ENCODE measurements around the gene MEGF6.
A peak's percentile ranks its signal among the peaks of the same experiment; 100 is the strongest.
"Not testable (repeated sequence)": the region's sequence is repeated elsewhere in the genome, so short reads cannot be mapped to it uniquely, and the experiment has no call there.

MEGF6 gene

DNA sequence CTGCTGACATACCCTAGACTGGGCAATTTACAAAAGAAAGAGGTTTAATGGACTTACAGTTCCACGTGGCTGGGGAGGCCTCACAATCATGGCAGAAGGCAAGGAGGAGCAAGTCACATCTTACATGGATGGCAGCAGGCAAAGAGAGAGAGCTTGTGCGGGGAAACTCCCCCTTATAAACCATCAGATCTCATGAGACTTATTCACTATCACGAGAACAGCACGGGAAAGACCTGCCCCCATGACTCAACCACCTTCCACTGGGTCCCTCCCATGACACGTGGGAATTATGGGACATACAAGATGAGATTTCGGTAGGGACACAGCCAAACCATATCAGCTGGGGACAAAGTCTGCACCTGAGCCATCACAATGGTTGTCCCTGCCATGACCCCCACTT is 35.8 kb downstream of the MEGF6 start:
- not testable (repeated sequence) for DNase-seq (ENCODE audit: low read depth)

DNA sequence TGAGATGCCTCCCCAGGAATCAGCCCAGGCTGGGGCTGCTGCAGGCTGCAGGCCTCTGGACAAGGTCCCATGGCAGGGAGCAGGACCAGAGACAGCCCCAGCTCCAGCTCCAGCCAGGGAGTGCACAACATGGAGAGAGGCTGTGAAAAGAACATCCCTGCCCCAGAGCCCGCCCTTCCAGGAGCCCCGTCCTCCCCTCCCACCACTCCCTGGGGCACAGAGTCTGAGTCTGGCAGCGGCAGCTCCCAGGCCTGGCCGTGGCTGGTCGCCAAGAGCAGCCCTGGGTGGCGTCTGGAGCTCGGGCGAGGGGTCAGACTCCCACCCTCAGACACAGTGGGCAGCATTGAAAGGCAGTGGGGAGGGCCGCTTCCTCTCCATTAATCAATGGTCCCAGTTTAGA is 37.8 kb downstream of the MEGF6 start:
- no peak for DNase-seq (ENCODE audit: low read depth)

DNA sequence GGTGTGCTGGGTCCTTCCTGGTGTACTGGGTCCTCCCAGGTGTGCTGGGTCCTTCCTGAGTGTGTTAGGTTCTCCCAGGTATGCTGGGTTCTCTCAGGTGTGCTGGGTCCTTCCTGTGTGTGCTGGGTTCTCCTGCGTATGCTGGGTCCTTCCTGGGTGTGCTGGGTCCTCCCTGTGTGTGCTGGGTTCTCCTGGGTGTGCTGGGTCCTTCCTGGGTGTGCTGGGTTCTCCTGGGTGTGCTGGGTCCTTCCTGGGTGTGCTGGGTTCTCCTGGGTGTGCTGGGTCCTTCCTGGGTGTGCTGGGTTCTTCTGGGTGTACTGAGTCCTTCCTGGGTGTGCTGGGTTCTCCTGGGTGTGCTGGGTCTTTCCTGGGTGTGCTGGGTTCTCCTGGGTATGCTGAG is 38.7 kb downstream of the MEGF6 start:
- not testable (repeated sequence) for DNase-seq (ENCODE audit: low read depth)

DNA sequence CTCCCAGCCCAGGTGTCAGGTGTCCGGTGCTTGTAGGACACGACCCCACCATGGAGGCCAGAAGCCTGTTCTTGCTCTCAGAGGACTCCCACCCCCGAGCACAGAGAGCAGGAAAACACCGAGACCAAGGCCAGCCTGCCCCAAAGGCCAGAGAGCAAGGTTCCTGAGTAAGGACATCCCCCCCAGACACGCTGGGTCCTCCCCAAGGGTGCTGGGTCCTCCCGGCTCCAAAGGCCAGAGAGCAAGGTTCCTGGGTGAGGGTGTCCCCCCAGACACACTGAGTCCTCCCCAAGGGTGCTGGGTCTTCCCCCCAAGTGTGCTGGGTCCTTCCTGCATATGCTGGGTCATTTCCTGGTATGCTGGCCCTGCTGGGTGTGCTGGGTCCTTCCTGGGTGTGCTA is 40.0 kb downstream of the MEGF6 start:
- no peak for DNase-seq (ENCODE audit: low read depth)

DNA sequence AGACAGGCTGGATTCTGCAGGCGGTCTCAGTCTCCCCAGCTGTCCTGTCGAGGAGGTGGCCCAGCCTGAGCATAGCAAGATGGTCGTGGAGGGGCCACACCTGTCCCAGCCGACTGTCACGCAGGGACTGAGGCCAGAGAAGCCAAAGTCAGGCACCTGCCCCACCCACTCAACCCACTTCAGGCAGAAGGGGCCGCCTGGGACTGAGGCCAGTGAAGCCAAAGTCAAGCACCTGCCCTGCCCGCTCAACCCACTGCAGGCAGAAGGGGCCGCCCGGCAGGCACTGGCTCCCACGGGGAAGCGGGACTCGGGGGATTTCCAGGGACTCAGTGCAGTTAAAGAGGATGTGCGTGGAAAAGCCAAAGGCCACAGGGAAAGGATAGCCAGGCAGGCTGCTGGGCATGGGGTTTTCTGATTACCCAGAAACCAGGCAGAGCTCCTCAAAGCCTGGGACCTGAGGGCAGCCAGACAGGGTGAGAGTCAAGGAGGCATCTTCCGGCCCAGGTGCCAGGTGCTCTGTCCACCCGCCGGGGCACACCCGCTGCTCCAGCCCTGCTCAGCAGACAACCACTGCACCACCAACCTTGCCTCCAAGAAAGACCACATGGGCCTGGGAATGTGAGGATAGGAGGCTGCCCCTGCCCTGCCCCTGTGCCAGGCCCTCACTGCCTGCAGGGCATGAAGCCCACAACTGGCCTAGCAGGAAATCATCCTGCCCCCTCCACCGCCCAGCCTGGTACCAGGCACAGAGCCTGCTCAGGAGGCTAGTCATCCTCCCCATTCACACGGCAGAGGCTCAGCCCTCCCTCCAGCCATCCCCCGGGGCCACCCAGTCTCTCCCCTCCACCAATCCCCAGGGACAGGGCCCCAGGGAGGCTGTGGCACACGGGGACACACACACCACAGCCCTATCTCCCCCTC is 41.0 kb downstream of the MEGF6 start:
- no peak for DNase-seq (ENCODE audit: low read depth)

DNA sequence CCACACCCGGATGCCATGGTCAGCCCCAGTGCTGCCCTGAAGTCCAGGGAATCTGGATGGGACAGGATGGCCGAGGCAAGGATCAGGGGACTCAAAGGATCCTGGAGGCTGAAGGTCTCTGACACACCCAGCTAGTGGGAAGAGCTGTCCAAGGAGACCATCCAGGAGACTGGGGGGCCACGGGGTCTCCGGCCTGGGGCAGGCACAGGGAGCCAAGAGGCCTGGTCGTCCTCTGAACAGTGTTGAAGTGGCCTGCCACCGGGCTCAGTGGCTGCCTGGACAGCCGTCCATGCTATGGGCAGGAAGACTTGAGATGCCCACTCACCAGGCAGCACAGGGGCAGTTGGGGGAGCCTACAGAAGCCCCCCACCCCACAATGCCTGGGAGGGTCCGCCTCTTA is 41.9 kb downstream of the MEGF6 start:
- DNase-seq (ENCODE audit: low read depth): no peak

DNA sequence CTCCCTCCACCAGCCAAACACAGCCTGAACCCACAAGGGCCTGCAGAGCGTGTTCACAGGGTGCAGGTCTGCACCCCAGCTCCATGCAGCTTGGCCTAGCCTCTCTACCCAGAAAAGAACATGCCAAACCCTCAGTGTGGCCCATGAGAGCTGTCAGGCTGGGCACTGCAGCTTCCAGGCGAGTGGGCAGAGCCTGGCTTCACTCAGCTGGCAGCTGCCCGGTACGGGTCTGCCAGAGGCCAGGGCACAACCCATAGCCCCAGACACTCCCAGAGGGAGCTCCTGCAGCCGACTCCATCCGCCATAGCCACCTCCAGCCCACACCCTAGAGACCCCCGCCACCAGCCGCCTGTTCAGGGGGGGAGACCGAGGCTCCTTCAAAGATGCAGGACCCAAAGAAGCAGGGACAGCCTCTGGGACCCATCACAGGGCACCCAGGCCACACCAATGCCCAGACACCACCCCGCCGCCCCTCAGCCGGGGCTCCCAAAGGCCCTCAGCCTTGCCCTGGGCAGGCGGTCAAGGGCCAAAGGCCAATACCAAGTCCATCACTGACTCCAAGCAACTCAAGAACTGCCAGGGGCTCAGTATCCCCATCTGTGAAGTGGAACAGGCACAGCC is 42.4 kb downstream of the MEGF6 start:
- no peak for DNase-seq (ENCODE audit: low read depth)

DNA sequence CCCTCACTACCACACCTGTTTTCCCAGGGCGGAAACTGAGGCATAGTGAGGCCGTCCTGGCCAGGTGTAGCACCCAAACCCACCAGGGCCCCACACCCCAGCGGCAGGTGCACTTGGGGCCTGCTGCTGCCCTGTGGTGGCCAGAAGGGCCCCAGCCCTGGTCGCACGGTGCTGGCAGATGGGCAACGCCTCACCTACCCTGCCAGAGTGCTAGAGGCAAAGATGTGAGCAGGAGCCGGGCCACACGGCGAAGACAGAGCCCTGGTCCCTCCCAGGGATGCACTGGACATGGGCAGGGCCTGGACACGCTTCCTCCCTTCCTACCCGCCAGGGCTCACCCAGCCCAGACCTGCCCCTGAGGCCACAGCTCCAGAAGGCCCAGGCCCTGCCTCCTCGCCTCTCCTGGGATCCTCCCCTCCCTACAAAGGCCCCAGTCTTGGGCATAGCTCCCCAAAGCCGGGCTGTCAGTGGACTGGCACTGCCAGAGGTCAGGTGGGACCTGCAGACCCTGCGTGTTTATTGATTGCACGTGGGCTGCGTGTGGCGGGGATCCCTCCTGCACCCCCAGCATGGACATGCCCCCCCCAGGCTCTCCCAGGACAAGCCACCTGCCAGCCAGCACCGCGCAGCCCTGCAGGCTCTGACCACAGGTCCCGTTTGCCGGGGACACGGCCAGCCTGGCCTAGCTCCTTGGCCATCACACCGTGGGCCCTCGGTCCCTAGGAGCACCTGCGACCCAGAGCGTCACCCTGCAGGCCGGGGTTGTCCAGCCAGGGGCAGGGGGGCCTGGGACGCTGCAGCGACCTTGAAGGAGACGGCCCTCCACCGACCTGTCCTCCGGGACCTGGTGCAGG is 44.1 kb downstream of the MEGF6 start:
- DNase-seq (ENCODE audit: low read depth): no peak

DNA sequence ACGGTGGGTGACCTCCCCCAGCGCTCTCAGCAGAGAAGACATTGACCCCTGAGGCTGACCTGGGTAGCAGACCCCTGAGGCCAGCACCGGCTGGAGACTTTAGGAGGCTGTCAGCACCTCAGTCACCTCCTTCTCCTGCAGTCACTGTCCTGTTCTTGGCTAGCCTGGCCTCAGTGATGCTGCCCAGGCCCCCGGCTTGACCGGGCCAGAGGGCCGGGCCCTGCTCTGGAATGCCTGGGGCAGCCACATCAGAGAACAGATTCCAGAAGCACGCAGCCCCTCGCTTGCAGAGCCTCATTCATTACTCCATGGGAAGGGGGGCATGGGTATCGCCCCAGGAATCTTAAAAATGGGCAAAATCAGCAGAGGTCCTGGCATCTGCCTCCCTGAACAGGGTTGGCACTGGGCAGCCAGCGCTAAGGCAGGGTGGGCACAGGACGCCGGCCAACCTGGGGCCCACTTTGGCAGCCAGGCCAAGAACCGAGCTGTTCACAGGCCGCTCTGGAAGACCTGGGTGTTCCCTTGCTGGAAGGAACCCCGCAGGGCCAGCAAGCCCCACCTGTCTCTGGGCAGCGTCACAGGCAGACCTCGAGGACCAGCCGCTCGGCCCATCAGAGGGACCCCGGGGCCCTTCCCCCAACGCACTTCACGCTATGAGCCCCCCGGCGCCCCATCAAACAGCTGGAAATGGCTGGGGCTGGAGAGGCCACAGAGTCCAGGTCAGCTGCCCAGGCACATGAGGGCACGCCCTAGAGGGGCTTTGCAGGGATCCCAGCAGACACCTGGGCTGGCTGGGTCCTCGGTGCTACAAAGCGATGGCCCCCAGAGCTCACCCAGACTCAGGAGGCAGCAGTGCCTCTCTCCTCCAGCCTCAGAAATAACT is 45.1 kb downstream of the MEGF6 start:
- no peak for DNase-seq (ENCODE audit: low read depth)

DNA sequence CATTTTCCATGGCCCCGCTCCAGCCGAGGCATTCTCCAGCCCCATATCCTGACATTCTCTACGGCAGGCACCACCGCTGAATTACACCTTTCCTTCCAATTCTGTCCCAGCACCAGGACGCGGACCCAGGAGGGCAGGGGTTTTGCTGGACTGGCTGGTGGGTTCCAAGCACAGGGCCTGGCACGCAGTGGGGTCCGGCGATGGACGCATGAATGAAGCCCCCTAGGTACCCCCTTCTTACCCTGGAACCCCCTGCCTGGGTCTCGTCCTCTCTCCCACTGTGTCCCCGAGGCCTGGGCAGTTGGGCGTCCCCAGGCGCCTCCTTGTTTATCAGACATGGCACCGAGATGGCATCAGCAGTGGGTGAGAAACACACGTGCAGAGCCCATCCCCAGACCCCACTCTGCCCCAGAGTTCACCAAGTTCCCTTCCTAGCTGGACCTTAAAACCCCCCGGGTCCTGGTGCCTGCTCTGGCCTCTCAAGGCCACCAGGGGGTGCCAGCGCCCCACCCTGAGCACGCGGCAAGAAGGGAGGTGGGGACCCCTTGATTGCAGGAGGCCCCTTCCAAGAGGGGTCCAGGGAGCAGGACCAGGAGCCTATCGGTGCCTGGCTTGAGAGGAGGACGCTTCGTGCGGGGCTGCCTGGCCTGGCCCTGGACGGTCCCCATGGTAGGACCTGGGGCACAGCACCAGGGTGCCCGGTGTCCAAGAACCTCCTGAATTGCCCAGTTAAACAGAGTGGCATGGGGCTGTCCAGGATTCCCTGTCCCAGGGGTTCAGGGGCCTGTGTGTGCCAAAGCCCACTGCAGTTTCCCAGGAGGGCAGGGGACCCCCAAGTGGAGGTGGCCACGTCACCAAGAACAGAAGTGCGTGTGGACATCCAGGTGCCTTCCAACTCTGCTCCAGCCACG is 46.1 kb downstream of the MEGF6 start:
- DNase-seq (ENCODE audit: low read depth): peak; percentile 27

DNA sequence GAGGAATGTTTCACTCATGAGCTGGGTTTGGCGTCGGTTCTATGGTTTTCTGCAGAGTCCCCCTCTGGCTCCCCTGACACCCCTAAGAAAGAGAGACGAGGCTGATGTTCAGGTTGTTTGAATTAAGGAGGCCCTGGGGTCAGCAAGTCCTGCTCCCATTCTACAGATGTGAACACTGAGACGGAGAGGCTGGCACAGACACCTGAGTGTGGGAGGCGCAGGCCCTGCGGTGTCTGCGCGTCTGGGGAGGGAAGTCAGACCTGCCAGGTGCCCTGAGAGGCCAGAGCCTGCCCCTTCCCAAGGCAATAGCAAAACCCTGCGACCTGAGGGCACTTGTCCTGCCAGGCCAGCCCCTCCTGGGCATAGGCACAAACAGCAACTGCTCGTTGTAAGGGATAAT is 47.7 kb downstream of the MEGF6 start:
- no peak for DNase-seq (ENCODE audit: low read depth)

DNA sequence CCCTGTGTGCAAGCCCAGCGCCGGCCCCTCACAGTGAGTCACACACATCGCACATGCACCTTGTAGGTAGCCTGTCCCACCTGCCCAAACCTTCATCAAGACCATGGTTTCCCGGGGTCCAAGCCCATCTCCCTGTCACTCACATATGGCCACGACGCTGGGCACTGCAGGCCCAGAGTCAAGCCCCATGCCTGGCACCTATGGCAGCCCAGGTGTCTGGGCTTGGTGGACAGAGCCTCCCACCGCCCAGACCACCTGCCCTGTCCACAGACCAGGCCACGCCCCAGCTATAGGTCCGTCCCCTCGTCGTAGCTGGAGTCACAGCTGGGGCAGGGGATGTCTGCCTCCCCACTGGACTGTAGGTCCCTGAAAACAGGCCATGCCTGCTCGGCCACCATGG is 48.2 kb downstream of the MEGF6 start:
- no peak for DNase-seq (ENCODE audit: low read depth)

DNA sequence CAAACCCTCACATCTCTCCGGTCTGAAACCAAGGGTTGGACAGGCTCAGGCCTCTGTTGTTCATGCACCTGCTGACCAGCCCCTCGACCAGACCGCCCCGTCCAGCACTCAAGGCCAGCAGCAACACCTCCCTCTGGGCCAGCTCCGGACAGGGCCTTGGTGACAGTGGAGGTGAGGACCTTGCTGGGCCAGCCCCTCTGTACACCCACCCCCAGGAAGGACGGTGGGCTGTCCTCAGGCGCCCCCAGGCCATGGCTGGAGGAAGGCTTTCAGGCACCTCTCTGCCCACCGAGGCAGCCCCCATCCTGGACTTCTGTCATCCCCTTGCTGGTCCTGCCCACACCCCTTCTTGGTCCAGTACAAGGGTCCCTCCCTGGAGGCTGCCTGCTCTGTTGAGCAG is 48.6 kb downstream of the MEGF6 start:
- no peak for DNase-seq (ENCODE audit: low read depth)

DNA sequence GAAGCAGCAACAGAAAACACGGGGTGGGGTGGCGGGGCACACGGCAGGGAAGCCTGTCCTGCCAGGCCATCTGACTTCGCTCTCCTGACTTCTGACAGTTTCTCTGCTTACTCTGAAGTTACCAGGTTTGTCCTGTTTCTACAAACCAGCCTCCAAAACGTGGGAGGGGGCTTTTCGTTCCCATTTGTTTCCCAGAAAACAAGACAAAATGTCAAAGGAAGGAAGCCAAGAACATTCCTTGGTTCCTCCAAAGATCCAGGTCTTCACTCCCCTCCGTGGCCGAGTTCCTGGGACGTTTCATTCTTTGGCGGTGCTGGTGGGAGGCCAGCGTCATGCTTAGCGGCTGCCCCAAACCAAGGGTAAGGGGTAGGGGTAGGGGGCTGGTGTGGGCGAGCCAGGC is 49.6 kb downstream of the MEGF6 start:
- no peak for DNase-seq (ENCODE audit: low read depth)

DNA sequence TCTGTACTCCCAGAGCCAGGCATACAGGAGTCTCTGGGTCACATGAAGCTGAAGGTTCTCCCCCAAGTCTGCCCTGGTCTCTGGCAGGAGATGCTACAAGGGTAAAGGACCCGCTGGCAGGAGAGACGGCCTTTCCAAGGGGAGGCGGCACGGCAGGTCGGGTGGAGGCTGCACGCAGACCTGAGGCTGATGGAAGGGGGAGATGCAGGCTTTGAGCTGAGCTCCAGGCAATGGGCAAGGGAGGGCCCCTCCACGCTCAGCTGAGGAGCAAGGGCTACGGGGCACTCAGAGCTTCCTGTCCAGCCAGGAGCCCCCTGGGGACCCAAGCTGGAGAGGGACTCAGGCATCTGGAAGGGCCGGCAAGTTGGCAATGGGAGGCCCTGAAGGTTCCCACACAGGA is 50.3 kb downstream of the MEGF6 start:
- DNase-seq (ENCODE audit: low read depth): no peak

DNA sequence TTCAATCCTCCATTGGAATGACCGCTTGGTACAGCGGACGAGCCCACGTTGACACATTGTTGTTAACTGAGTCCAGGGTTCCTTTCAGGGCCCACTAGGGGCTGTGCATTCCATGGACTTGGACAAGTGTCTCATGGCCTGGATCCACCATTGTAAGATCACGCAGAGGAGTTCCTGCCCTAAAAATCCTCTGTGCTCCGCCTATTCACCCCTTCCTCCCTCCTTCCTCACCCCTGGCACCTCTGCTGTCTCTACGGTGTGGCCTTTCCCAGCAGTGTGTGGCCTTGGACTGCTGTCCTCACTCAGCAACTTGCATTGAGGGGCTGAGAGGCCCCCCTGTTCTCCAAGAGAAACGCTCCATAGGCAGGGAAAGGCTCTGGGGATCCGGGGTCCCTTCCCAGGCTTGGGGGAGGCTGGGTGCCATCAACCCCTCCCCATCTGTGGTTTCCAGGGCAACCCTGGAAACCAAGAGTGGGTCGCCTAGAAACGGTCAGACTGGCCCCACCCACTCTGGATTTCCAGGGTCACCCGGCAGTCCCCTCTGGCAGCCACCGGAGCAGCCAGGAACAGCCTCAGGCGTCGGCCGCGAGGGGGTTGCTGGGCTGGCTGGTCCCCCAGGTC is 50.9 kb downstream of the MEGF6 start:
- no peak for DNase-seq (ENCODE audit: low read depth)

DNA sequence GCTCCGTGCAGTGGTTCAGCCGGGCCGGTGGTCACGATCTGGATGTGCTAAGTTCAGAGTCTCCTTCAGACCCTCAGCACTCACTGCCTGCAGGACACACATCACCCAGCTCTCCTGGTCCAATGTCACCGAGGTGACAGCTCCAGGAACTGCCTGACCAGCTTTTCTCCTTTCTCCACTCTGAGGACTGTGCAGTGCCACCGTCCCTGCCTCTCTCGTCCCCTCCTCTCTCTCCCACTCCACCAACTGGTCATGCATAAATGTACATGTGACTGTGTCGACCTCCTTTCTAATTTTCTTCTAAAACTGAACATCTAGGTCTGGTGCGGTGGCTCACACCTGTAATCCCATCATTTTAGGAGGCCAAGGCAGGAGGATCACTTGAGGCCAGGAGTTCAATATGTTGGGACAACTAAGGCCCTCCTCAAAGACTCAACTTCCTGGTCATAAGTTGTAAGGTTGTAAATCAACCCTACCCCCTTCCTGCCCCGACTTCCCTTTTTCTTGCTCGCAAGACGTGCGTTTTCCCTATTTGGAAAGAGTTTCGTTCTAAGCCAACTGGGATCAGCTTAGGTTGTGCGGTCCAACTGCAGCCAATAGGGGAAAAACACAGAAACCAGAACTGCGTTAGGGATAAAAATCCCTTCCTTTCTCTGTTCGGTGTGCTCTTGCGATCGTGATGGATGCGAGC is 53.1 kb downstream of the MEGF6 start:
- DNase-seq (ENCODE audit: low read depth): no peak

DNA sequence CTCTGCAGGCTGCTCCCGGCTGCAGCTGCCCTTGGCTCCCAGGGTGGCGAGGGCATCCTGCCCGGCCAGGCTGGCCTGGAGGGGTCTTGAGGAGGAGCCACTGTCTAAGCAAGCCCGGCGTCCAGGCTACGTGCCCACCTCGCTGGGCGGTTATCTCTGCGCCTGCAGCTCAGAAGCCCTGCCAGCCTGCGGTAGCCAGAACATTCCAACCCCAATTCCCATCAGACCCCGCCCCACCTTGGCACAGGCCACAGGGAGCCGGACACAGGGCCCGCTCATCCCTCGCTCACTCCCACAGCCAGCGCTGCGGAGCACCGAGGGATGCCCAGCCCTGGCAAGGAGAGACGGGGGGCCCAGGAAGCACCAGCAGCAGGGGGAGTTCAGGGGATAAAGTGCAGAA is 53.9 kb downstream of the MEGF6 start:
- no peak for DNase-seq (ENCODE audit: low read depth)

DNA sequence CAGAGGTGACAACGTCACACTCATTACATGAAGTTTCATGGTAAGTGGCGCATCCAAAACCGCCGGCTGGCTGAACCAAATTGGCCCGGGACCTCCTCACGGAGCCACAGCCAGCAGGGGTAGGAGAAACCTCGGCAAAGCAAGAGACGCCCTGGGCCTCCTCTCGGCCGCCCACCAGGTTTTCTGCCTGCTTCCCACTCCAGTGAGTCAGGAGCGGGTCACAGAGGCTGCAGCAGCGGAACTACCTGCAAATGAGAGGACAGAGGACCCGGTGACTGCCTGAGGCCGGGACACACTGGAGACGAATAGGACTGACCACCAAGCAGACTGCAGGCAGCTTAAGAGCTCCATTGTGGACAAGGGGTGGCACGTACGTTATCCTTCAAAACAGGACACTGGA is 55.0 kb downstream of the MEGF6 start:
- DNase-seq (ENCODE audit: low read depth): no peak

All from CMK (cell line).